HEK293 (cell line): ENCODE results near the gene MS4A7.

Experiments
- ATF2 ChIP-seq: fragments of 450-650 bp; formaldehyde crosslinking; IDR thresholded peaks from 2 replicates; pipeline ENCODE4 v1.5.1; 2016; ENCODE audit warnings: missing biosample characterization, missing genetic modification characterization, low read depth
- PRDM10 ChIP-seq: fragments of 450-650 bp; formaldehyde crosslinking; IDR thresholded peaks from 2 replicates; pipeline ENCODE4 v1.5.1; 2016; ENCODE audit warnings: missing biosample characterization, missing genetic modification characterization
- REST ChIP-seq: fragments of 450-650 bp; formaldehyde crosslinking; IDR thresholded peaks from 2 replicates; pipeline ENCODE4 v1.5.1; 2016; ENCODE audit warnings: missing biosample characterization, missing genetic modification characterization
- SP2 ChIP-seq: fragments of 450-650 bp; formaldehyde crosslinking; IDR thresholded peaks from 2 replicates; pipeline ENCODE4 v1.5.1; 2016; ENCODE audit warnings: missing biosample characterization, missing genetic modification characterization
- SP3 ChIP-seq: fragments of 450-650 bp; formaldehyde crosslinking; IDR thresholded peaks from 2 replicates; pipeline ENCODE4 v1.5.1; 2016; ENCODE audit warnings: missing biosample characterization, missing genetic modification characterization

- TF ChIP-seq PRDM10 (tag by site-specific recombination): no peak
- TF ChIP-seq SP2: no peak
- no peak for TF ChIP-seq REST (tag by site-specific recombination)
- TF ChIP-seq SP3 (tag by site-specific recombination): no peak
- no peak for TF ChIP-seq ATF2 (tag by site-specific recombination)
These were observed 44.3 kb downstream of the MS4A7 start for GRCh38 chr11:60422609-60423008.
